GM19099 (cell line): ENCODE results near the gene KLF18.

Source experiments
- POLR2A ChIP-seq: IDR thresholded peaks from 3 replicates; pipeline ENCODE4 v1.6.1; 2011; ENCODE audit warnings: low read depth; ENCODE audit not compliant: insufficient read length; ENCODE audit errors: extremely low read depth

Gene KLF18

GRCh38 chr1:44135886-44136285 lies 5.5 kb downstream of the KLF18 start:
- no peak for TF ChIP-seq POLR2A

DNA sequence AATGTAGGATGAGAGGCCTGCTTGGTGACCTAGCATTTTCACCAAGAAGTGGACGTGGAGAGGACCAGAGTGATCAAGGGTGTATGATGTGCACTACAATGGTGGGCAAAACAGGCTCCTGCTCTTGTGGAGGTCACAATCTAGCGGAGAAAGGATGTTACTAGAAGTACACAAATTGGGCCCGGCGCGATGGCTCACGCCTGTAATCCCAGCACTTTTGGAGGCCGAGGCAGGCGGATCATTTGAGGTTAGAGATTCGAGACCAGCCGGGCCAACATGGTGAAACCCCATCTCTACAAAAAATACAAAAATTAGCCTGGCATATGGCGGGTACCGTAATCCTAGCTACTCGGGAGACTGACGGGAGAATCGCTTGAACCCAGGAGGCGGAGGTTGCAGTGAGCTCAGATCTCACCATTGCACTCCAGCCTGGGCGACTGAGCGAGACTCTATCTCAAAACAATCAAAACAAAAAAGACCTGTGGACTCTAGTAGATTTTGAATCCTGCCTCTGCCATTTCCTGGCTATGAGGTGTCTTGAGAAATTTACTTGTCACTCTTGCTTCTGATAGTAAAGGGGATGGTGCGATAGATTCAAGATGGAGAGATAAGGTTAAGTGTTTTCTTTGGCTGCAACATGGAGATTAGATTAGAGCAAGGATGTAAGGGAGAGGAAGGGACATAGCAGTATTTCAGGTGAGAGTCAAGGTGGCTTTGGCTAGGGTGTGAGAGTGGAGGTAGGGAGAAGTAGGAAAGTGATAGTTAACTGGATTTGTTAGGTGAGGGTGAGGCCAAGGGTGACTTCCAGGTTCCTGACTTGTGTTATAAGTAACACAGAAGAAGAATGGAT lies 7.1 kb downstream of the KLF18 start:
- no peak for TF ChIP-seq POLR2A

DNA sequence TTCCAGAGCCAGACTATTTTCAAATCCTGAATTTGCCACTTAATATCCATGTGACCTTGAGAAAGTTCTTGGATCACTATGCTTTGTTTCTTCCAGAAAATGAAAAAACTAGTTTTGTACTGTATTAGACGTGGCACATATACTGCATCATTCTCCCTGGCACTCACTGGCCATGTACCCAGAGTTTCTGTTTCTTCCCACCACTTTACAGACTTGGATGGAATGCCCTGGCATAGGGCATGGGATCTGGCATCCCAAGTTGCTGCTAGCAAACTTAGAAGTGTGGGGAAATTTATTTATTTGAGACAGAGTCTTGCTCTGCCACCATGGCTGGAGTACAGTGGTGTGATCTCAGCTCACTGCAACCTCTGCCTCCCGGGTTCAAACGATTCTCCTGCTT lies 10.0 kb downstream of the KLF18 start:
- no peak for TF ChIP-seq POLR2A

- TF ChIP-seq POLR2A = no peak
Observed at GRCh38 chr1:44129616-44130500, 11.6 kb downstream of the KLF18 start.

DNA sequence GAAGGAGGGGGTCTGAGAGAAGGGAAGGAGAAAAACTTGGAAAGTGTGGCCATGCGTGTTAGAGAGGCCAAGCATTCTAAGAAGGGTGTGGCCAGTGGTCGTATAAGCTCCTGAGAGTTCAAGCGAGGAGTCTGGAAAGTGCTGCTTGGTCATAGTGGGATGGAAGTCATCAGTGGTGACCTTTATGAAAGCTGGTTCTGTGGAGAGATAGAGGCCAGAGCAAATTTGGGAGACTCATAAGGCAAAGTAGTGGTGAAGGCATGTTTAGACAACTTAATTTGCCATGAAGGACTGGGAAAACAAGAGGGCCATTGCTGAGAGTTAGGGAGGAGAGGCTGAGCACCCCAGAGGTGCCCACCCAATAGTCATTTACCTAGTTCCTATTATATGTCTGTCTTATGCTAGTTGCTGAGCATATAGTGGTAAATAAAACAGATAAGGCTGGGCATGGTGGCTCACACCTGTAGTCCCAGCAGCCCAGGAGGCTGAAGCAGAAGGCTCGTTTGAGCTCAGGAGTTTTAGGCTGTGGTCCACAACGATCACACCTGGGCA lies 21.0 kb downstream of the KLF18 start:
- TF ChIP-seq POLR2A = no peak

- TF ChIP-seq POLR2A = no peak
Observed at GRCh38 chr1:44119525-44119924, 21.9 kb downstream of the KLF18 start.

DNA sequence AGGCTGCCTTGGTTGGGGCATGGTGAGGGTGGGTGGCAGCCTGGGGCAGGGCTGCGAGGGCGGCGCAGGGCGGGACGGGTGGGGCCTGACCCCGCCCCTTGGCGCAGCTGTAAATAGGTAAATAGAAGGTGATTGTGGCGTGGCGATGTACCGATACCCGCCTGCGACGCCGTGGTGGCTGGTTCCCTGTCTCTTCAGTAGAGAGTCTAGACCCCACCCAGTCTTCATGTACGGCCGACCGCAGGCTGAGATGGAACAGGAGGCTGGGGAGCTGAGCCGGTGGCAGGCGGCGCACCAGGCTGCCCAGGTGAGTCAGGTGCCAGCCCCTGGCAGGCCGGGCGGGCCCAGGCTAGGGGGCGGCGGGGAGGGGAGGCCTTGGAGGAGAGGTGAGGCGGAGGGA lies 22.7 kb downstream of the KLF18 start, which contains the start of gene KLF17:
TSS of gene KLF17 (plus strand) at position 140 of the 400 bp plus-strand sequence. CDS start at position 227, 87 bp downstream.
- no peak for TF ChIP-seq POLR2A

- no peak for TF ChIP-seq POLR2A
Observed at GRCh38 chr1:44114098-44114497, 27.3 kb downstream of the KLF18 start.

DNA sequence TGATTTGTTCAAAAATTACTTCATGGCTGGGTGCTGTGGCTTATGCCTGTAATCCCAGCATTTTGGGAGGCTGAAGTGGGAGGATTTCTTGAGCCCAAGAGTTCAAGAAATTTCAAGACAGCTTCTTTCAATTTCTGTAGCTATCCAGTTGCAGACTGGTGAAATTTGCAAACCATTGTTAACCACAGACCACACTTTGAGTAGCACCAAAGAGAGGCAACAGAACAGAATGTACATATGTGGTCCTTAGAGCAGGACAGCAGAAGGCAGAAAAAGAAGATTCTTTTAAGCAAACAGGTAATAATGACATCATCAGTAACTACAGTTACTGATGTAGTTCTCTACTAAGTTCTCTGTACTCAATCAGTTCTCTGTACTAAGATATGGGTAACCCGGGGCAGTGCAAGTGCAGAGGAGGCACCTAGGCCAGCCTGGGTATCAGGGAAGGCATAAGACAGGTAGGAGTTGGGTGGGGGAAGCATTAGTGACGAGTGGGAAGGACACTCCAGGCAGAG lies 28.3 kb downstream of the KLF18 start:
- no peak for TF ChIP-seq POLR2A

- TF ChIP-seq POLR2A = no peak
Observed at GRCh38 chr1:44112486-44112885, 28.9 kb downstream of the KLF18 start.

DNA sequence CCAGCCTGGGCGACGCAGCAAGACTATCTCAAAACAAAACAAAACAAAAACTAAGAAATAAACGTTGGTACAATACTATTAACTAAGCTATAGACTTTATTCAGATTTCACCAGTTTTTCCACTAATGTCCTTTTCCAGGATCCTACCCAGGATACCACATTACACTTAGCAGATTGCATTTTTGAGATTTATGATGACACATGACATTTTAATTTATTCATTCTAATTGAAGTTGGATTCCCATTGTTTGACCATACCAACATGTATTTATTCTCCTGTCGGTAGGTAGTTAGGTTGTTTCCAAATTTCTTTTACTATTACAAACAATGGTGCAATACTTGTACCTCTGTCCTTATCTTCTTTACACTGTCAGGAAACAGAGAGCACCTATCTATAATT lies 29.6 kb downstream of the KLF18 start:
- no peak for TF ChIP-seq POLR2A

- no peak for TF ChIP-seq POLR2A
Observed at GRCh38 chr1:44110916-44111315, 30.5 kb downstream of the KLF18 start.

- no peak for TF ChIP-seq POLR2A
Observed at GRCh38 chr1:44108971-44109370, 32.5 kb downstream of the KLF18 start.

- TF ChIP-seq POLR2A = no peak
Observed at GRCh38 chr1:44108241-44108640, 33.2 kb downstream of the KLF18 start.

- TF ChIP-seq POLR2A = no peak
Observed at GRCh38 chr1:44105810-44106209, 35.6 kb downstream of the KLF18 start.
